Measurements from ENCODE around the gene C2CD5. TPM values are rescaled to one million over a fixed set of nuclear protein-coding genes. Genes with fewer than 3 reads are reported as not detected.
A peak's percentile ranks its signal among the peaks of the same experiment; 100 is the strongest.
"Not testable (repeated sequence)": the region's sequence is repeated elsewhere in the genome, so short reads cannot be mapped to it uniquely, and the experiment has no call there.

Gene C2CD5
- total RNA-seq, 1 experiment from 2014 or later: 28.9 TPM

DNA sequence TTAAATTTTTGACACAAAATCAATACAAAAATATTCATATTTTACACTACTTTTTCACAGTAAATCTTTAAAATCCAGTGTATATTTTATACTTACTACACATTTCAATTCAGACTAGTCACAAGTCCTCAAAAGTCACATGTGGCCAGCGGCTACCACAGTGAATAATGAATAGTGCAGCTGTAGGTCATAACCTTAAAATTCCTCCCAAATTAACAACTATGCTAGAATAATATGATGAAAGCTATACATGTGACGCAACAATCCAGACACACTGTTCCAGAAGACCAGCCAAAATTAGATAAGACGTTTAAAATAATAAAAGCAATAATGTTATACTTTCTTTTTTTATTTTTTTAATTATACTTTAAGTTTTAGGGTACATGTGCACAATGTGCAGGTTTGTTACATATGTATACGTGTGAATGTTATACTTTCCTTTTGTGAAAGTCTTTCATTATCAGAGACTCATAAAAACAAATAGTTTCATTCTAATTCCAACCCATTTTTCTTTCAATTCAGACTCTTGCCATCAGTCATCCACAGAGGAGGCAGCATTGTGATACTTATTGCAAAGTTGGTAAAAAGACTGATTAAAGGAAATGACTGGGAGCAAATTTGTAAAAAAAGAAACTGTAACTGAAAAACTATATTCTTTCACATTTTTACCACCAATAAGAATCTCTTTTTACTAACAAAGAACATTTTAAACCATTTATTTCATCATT is 67.0 kb downstream of the C2CD5 start:
- peaks cover 29% of the 10 kb centered on the region for H3K36me3 ChIP-seq
- no peaks in the 10 kb centered on the region for H3K9me3 ChIP-seq (replicated peaks)
- H3K4me1 ChIP-seq: peaks cover 34% of the 10 kb centered on the region
- no peak overlapping the region for H3K4me3 ChIP-seq
- DNase-seq: no peak
- no peak overlapping the region for H3K27ac ChIP-seq
- no peaks in the 10 kb centered on the region for H3K27me3 ChIP-seq

DNA sequence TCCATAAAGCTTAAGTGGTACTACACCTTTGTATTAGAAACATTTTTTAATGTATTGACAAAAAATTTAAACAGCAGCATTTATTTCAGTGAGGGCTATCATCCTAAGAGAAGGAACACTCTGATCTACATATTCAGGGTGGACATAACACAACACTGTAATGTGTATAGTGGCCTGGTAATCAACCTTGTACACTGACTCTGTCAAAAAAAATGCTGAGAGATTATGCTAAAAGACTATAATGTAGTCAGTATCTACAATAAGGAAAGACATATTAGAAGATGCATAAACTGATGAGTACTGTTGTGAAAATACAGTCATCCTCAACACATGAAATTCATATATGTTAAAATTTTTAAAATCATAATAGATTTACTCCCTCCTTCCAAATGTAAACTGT is 68.2 kb downstream of the C2CD5 start:
- no peaks in the 10 kb centered on the region for H3K9me3 ChIP-seq (replicated peaks)
- no peak for DNase-seq

DNA sequence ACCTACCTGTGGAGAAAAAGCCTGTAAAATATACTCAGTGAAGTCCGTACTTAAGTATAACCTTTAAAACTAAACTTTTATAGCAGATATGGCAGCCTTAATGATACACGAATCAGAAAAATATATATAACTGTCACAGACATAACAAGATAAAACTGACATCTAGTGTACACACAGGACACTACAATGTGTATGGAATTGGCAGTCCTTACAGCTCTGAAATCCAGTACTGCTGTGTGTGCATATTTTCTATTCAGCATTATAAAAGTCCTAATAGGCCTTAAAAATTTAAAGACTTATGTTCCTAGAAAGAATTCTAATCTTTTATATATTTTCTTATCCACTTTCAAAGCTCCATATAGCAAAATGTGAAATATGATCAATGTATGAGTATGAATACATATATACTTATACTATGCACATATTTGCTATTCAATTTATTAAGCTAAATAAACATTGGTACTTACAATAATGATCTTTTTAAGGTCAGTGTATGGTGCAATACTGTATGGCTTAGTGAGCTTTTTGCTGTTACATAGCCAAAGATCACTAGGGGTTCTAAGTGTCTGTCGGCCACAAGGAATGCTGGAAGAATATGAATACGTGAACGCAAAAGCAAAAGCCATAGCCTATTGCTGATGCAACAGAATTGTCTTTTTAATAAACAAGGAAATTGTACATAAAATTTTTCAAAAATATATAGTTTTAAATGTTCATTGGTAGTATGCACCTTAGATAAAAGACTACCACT is 69.2 kb downstream of the C2CD5 start:
- Histone ChIP-seq H3K9me3 (replicated peaks) (no peaks in the 10 kb centered on the region), H3K27me3 (no peaks in the 10 kb centered on the region), H3K4me1 (peaks cover 21% of the 10 kb centered on the region), H3K27ac (no peak overlapping the region), H3K36me3 (peaks cover 34% of the 10 kb centered on the region), H3K4me3 (no peak overlapping the region)
- no peak for DNase-seq

More for the DNA sequence above, 68.2 kb downstream of the C2CD5 start:
- Histone ChIP-seq H3K27ac (no peak overlapping the region), H3K4me3 (no peak overlapping the region), H3K27me3 (no peaks in the 10 kb centered on the region), H3K36me3 (peaks cover 32% of the 10 kb centered on the region), H3K4me1 (peaks cover 31% of the 10 kb centered on the region)

DNA sequence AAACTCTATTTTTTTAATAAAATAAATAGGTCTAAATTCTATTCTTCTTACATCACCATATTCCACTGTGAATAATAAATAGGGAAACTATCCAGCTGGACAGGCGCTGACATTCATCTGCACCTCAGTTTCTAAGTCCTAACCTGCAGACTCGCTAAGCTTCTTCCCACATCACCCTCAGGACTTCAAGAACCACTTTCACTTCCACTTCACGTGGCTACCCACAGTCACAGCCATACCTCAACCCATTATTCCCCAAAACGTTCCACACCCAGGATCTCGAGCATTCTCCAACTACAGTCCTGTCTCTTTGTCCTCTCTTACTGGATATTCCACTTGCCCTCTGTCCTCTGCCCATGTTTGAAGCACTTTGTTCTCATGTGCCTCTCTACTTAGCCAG is 71.1 kb downstream of the C2CD5 start:
- no peak overlapping the region for H3K4me3 ChIP-seq
- no peak for DNase-seq
- H3K27ac ChIP-seq: no peak overlapping the region
- H3K9me3 ChIP-seq (replicated peaks): no peaks in the 10 kb centered on the region
- no peaks in the 10 kb centered on the region for H3K27me3 ChIP-seq
- peaks cover 45% of the 10 kb centered on the region for H3K36me3 ChIP-seq
- peaks cover 12% of the 10 kb centered on the region for H3K4me1 ChIP-seq

DNA sequence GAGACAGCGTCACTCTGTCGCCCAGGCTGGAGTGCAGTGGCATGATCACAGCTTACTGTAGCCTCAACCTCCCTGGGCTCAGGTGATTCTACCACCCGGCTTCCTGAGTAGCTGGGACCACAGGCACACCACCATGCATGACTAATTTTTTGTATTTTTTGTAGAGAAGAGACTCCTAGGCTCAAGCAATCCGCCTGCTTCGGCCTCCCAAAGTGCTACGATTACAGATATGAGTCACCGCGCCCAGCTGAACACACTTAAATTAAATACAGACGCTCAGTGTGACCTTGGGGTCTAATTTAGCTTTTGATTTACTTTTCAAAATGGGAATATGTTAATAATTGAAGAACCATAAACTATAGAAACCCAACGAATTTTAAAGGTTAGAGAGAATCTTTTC is 77.2 kb downstream of the C2CD5 start:
- Histone ChIP-seq H3K4me1 (peaks cover 18% of the 10 kb centered on the region), H3K36me3 (peaks cover 28% of the 10 kb centered on the region), H3K4me3 (0 out of 2 replicates have a peak overlapping the region, but pooled peaks have one; percentile 16), H3K27ac (peak overlapping the region; percentile 89), H3K9me3 (replicated peaks) (no peaks in the 10 kb centered on the region), H3K27me3 (no peaks in the 10 kb centered on the region)
- DNase-seq: peak; percentile 78 to 86

DNA sequence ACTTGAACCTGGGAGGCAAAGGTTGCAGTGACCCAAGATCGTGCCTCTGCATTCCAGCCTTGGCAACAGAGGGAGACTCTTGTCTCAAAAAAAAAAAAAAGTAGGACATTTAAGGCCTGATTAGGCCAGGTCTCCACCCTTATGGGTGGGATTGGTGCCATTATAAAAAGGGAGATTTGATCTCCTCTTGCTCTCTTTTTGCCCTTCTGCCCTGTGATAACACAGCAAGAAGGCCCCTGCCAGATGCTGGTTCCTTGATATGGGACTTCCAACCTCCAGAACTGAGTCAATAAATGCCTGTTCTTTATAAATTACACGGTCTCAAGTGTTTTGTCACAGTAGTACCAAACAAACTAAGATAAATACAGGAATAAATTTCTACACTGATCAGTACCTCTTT is 81.0 kb downstream of the C2CD5 start:
- H3K36me3 ChIP-seq: peaks cover 12% of the 10 kb centered on the region
- no peaks in the 10 kb centered on the region for H3K27me3 ChIP-seq
- H3K9me3 ChIP-seq (replicated peaks): no peaks in the 10 kb centered on the region
- no peak for DNase-seq
- no peak overlapping the region for H3K4me3 ChIP-seq
- H3K4me1 ChIP-seq: peaks cover 26% of the 10 kb centered on the region
- no peak overlapping the region for H3K27ac ChIP-seq

DNA sequence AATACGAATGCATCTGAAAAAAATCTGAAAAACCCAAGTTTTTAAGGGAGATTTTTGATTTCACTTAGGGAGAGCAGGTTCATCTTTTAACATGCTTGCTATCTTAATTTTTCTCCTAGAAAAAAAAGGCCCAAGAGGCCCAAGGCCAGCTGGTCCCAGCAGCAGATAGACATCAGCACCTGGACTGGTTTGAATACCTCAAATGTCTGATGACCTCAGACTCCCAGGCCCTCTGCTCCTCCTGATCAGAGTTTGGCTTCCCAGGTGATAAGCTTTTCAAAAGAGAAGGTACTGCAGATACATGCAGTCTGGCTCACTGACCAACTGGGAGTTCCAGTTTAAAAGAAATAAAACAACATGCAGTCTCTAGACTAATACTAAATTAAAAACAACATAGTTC is 82.6 kb downstream of the C2CD5 start:
- no peak for DNase-seq
- H3K27me3 ChIP-seq: no peaks in the 10 kb centered on the region
- H3K36me3 ChIP-seq: peaks cover 9% of the 10 kb centered on the region
- H3K4me1 ChIP-seq: peaks cover 15% of the 10 kb centered on the region
- H3K4me3 ChIP-seq: no peak overlapping the region
- no peak overlapping the region for H3K27ac ChIP-seq
- H3K9me3 ChIP-seq (replicated peaks): no peaks in the 10 kb centered on the region

DNA sequence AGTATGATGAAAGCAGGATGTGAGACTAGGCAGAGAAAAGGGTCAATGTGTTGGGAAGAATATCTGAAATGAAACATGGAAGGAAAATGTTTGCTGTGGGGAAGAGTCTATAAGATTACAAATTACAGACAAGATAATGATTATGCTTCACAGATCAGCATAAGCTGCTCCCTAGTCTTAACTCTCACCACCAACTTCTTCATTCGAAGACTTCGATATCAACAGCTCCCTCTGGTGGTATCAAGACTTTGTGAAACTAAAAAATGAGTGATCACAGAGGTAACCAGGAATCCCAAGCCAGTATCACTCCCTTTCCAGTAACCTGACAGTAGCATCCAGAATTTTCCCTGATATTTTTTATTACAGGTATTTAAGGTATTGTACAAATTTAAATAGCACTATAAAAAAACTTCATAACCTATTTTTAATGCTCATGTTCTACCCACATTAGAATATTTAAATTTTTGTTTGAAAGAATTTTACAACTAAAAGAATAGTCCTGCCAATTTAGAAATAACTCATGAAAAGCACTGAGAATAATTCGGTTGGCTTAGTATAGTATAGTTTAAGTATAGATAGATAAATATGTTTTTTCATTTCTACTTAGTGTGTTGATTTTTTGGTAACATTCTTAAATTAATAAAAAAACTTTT is 84.4 kb downstream of the C2CD5 start:
- peak in 1 of 2 experiments; percentile 72 for DNase-seq
- no peak overlapping the region for H3K27ac ChIP-seq
- peaks cover 9% of the 10 kb centered on the region for H3K36me3 ChIP-seq
- no peaks in the 10 kb centered on the region for H3K9me3 ChIP-seq (replicated peaks)
- no peak overlapping the region for H3K4me3 ChIP-seq
- peaks cover 8% of the 10 kb centered on the region; the same call in 1 of the 2 replicates for H3K4me1 ChIP-seq
- no peaks in the 10 kb centered on the region for H3K27me3 ChIP-seq

DNA sequence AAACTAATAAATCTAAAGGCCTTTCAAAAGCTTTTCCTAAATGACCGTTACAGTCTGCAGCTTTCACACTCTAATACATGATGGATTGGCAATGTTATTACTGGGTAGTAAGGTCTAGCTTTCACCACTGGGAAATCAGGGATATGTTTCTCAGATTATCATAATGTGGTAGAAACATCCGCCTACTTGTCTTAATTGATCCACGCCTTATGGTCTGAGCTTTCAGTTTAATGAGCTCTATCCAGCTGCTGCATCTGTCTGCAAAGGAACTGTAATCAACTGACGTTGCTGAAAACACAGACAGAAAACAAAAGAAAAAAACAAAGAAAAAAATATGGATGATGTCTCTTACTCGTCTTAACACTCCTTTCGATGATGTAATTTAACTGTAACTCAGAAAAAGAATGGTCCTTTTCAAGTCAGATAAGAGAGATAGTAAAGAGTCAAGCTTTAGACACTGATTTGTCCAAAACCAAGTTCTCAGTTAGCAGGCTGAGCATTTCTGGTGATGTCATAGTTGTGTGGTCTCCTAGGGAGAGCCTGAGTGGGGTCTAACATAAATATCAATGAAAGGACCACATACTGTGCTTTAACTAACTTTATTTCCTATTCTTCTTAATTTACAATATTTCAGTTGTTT is 85.9 kb downstream of the C2CD5 start:
- peak overlapping the region; percentile 28 for H3K27ac ChIP-seq
- peak in 1 of 2 experiments; percentile 35 for DNase-seq
- peaks cover 8% of the 10 kb centered on the region; the same call in 1 of the 2 replicates for H3K4me1 ChIP-seq
- H3K4me3 ChIP-seq: no peak overlapping the region
- H3K27me3 ChIP-seq: no peaks in the 10 kb centered on the region
- H3K36me3 ChIP-seq: peaks cover 4% of the 10 kb centered on the region
- no peaks in the 10 kb centered on the region for H3K9me3 ChIP-seq (replicated peaks)

DNA sequence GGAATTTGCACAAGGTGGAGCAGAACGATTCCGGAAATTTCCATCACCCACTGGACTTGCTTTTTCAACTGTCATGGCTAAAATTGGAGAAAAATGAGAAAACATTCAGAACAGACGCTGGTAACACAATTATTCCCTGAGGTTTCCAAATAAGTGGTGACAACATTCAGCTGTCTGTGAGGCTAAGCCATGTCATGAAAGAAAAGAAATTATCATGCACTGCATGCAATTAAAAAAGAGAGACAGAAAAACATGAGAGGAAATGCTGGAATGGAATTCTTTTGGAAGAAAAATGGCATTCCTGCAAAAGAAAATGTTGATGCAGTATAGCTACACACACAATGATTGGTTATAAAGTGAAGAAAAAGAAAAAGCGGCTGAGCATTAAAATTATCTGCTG is 87.3 kb downstream of the C2CD5 start:
- Histone ChIP-seq H3K27me3 (no peaks in the 10 kb centered on the region), H3K27ac (no peak overlapping the region), H3K4me3 (no peak overlapping the region), H3K9me3 (replicated peaks) (no peaks in the 10 kb centered on the region), H3K4me1 (peaks cover 8% of the 10 kb centered on the region; the same call in 1 of the 2 replicates), H3K36me3 (peaks cover 4% of the 10 kb centered on the region)
- DNase-seq: no peak

DNA sequence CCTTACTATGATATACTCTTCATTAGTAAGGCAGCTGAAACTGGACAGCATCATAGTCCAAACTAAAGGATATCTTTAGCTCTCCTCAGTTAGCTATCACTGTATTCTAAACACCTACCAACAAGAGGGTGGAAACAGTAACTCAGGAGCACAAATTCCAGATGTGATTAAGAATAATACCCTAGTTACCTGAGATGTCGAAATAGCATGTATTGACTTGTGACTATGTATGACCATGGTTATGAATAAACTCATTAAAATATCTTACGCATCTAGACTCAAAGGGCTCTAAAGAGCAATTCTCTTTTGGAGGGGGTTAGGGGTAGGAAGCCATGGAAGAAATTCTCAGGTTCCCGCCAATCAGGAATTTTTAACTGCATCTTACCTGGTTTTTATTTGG is 90.8 kb downstream of the C2CD5 start:
- DNase-seq: no peak
- H3K4me1 ChIP-seq: no peaks in the 10 kb centered on the region
- no peak overlapping the region for H3K4me3 ChIP-seq
- no peak overlapping the region for H3K27ac ChIP-seq
- H3K9me3 ChIP-seq (replicated peaks): no peaks in the 10 kb centered on the region
- no peaks in the 10 kb centered on the region; the same call in 1 of the 2 replicates for H3K36me3 ChIP-seq
- no peaks in the 10 kb centered on the region for H3K27me3 ChIP-seq

DNA sequence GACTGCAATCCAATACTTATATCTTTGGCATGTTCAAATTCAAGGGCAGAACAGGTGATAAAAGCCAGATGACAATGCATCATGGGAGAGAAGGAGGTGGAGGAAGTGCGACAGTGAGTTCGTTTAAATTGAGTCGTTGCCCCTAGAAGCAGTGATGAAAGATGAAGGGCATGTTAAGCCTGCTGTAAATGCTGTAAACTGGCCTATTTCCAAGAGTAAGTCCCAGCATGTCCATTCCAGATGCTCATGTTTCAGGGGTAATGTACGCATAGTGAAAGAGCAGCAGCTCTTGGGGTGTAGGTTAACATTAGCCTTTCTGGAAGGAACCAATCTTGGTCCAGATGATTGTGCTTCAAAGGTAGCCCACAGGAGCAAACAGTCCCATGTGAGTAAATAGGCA is 97.1 kb downstream of the C2CD5 start:
- Histone ChIP-seq H3K27me3 (no peaks in the 10 kb centered on the region), H3K36me3 (no peaks in the 10 kb centered on the region; the same call in 1 of the 2 replicates), H3K4me1 (peaks cover 6% of the 10 kb centered on the region; the same call in 1 of the 2 replicates), H3K9me3 (replicated peaks) (no peaks in the 10 kb centered on the region), H3K4me3 (no peak overlapping the region), H3K27ac (no peak overlapping the region)
- DNase-seq: peak in 1 of 2 experiments; percentile 51

DNA sequence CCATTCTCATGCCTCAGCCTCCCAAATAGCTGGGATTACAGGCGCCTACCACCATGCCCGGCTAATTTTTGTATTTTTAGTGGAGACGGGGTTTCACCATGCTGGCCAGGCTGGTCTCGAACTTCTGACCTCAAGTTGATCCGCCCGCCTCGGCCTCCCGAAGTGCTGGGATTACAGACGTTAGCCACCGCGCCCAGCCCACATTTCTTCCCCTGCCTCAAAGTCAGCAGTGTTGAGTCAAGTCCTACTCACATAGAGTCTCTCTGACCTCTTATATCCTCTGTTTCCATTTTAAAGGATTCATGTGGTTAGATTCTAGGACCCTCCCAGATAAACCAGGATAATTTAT is 100.1 kb downstream of the C2CD5 start:
- not testable (repeated sequence) for H3K27me3 ChIP-seq, DNase-seq, H3K27ac ChIP-seq

DNA sequence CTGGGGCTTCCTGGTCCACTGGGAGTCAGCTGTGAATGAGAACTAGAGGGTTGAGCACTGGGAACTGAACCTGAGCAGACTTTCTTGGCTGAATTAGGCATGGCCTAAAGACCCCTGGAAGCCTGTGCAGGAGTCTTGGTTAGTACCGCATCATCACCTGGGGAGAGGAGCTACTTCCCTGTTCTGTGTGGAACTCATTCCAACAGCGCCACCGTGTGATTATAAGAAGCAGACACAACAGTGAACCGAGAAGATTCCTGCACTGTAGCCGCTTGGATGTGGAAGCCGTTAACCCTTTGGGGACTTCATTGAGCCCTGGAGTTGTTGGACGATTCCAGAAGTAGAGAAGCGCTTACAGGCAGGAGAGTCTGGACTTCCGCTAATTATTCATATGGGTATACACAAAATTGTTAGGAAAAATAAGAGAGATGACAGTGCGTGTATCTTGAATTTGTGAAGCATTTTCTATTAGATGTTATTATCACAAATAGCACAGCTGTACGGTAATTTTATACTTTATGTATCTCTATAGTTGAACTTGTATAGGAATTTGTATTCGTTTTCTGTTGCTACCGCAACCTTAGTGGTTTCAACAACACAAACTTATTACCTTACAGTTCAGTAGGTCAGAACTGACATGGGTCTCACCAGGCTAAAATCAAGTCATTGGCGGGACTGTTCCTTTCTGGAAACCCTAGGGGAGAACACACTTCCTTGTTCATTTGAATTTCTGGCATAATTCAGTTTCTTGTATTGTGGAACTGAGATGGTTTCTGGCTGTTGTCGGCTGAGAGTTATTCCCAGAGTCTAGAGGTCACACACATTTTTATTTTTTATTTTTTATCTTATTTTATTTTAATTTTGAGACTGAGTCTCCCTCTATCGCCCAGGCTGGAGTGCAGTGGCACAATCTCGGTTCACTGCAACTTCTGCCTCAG is 100.7 kb downstream of the C2CD5 start:
- Histone ChIP-seq H3K4me1 (peaks cover 6% of the 10 kb centered on the region; the same call in 1 of the 2 replicates), H3K36me3 (no peaks in the 10 kb centered on the region; the same call in 1 of the 2 replicates), H3K27ac (no peak overlapping the region), H3K27me3 (no peaks in the 10 kb centered on the region), H3K9me3 (replicated peaks) (no peaks in the 10 kb centered on the region), H3K4me3 (no peak overlapping the region)
- peak; percentile 66 to 92 for DNase-seq

More for the DNA sequence above, 100.1 kb downstream of the C2CD5 start:
- H3K9me3 ChIP-seq (replicated peaks); H3K4me3 ChIP-seq; H3K36me3 ChIP-seq; H3K4me1 ChIP-seq: not testable (repeated sequence)

Measured in SJCRH30 (cell line).